Uterus (tissue), 2 donors: ENCODE measurements around the gene LGALS3BP.

Experiments used
- POLR2A ChIP-seq, 2 donors: fragments of 450-650 bp; IDR thresholded peaks; one replicate each; pipeline ENCODE4 v1.6.1; 2016; ENCODE audit warnings: antibody characterized with exemption in 2 of 2, mild to moderate bottlenecking in 1 of 2, moderate library complexity in 1 of 2
- TF ChIP-seq, protein P1 (sequence below), 4 experiments: fragments of 200-600 bp in 2 of 4; fragments of 450-650 bp in 2 of 4; sonication (generic) in 2 of 4; IDR thresholded peaks; one replicate each; pipeline ENCODE4 v1.5.1; 2016 to 2019; ENCODE audit warnings: antibody characterized with exemption in 4 of 4, mild to moderate bottlenecking in 2 of 4, moderate library complexity in 1 of 4

DNA sequence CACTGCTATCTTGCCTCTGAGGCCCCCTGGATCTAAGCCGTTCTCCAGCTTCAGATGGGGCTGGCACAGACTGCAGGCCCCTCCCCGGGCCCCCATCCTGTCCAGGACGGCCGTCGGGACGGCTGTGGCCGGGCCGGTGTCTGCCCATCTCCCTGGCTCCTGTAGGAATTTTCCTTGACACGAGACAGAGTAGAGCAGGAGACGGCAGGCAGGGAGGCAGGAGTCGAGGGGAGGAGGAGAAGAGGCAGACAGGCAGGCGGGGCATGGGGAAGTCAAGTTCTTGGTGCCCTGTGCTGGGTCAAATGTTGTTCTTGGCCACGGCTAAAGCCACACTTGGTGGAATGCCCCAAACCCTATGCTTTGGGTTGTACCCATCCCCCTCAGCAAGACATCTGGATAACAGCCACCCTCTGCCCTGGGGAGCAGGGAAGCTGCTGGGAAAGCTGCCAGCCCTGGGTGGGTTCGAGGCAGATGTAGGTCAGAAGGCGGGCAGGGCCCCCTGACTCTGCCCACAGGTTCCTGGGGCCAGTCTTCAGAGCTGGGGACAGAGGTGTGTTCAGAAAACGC is 48.3 kb upstream of the LGALS3BP start:
- TF ChIP-seq, protein P1, sequence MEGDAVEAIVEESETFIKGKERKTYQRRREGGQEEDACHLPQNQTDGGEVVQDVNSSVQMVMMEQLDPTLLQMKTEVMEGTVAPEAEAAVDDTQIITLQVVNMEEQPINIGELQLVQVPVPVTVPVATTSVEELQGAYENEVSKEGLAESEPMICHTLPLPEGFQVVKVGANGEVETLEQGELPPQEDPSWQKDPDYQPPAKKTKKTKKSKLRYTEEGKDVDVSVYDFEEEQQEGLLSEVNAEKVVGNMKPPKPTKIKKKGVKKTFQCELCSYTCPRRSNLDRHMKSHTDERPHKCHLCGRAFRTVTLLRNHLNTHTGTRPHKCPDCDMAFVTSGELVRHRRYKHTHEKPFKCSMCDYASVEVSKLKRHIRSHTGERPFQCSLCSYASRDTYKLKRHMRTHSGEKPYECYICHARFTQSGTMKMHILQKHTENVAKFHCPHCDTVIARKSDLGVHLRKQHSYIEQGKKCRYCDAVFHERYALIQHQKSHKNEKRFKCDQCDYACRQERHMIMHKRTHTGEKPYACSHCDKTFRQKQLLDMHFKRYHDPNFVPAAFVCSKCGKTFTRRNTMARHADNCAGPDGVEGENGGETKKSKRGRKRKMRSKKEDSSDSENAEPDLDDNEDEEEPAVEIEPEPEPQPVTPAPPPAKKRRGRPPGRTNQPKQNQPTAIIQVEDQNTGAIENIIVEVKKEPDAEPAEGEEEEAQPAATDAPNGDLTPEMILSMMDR (IDR thresholded peaks at IDR 0.05): no peak
- TF ChIP-seq POLR2A (IDR thresholded peaks at IDR 0.05): no peak
